D721Med (cell line): Measurements from ENCODE around the gene PEPD.

Experiments
- DNase-seq: peaks from one replicate; pipeline ENCODE4 v3.0.0; 2011; ENCODE audit warnings: low spot score; ENCODE audit not compliant: insufficient read length
- FAIRE-seq: peaks from 2 replicates; lab custom pipeline; 2011; peaks lifted over from hg19 to GRCh38; lab: Jason Lieb, UNC
- CTCF ChIP-seq: IDR thresholded peaks from 2 replicates; pipeline ENCODE4 v1.5.1; 2012; ENCODE audit warnings: mild to moderate bottlenecking, control low read depth; ENCODE audit not compliant: insufficient read depth; ENCODE audit errors: missing control alignments

PEPD gene

GRCh38 chr19:33407140-33407551, 114.4 kb downstream of the PEPD start:
- FAIRE-seq (no peak), DNase-seq (no peak)
- no peak for TF ChIP-seq CTCF

GRCh38 chr19:33406521-33407139, 115.0 kb downstream of the PEPD start:
- peak; percentile 94 for DNase-seq
- no peak for FAIRE-seq
- TF ChIP-seq CTCF = peak; percentile 94

GRCh38 chr19:33405553-33406461, 115.8 kb downstream of the PEPD start:
- FAIRE-seq (no peak), DNase-seq (no peak)
- TF ChIP-seq CTCF = no peak

- no peak for FAIRE-seq
These were observed 116.4 kb downstream of the PEPD start for GRCh38 chr19:33405254-33405552.

GRCh38 chr19:33404506-33405253, 116.9 kb downstream of the PEPD start:
- TF ChIP-seq CTCF = no peak

More at GRCh38 chr19:33405254-33405552, 116.4 kb downstream of the PEPD start:
- no peak for DNase-seq
- no peak for TF ChIP-seq CTCF

GRCh38 chr19:33403973-33404304, 117.7 kb downstream of the PEPD start:
- no peak for TF ChIP-seq CTCF
- DNase-seq = no peak
- FAIRE-seq = no peak

More at GRCh38 chr19:33404506-33405253, 116.9 kb downstream of the PEPD start:
- no peak for FAIRE-seq
- no peak for DNase-seq
